HG02840 (cell line): ENCODE measurements around the gene ZMYND10.

Experiments
- ATAC-seq: cut with Tn5 transposase; IDR thresholded peaks from one replicate; pipeline ENCODE4 v1.9.1; 2021; ENCODE audit warnings: mild to moderate bottlenecking, moderate library complexity, moderate number of reproducible peaks; ENCODE audit not compliant: unreplicated experiment, low FRiP score

ZMYND10 gene

DNA sequence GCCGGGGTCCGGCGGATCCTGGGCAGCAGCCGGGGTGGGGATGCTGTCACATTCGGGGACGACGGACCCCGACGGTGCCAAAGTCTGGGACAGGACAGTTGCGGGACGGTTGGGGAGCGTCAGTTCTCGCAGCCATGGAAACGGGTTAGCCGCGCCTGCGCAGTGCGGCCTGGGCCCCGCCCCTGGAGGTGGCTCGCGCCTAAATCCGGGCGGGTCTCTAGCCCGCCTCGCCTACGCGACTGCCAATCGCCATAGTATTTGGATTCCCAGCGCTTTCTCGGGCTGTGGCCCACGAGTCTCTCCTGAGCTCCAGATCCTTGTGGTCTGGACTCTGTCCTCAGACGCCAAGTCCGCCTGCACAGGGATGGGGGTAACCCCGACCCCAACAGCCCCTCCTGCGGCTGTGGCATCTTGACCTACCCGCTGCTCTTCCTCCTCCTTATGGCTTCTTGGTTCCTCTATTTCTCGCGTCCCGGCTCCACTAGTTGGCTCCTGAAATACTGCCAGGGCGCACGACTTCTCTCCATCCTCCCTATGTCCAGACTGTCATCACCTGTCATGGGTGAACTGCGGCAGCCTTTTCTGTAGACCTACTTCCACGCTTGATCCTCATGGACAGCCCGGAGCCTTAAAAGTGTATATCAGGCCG lies at the start of gene ZMYND10:
ZMYND10 (minus strand) TSS at position 147 of the 649 bp plus-strand sequence. CDS start 153 bp downstream, outside the sequence.
- no peak for ATAC-seq

DNA sequence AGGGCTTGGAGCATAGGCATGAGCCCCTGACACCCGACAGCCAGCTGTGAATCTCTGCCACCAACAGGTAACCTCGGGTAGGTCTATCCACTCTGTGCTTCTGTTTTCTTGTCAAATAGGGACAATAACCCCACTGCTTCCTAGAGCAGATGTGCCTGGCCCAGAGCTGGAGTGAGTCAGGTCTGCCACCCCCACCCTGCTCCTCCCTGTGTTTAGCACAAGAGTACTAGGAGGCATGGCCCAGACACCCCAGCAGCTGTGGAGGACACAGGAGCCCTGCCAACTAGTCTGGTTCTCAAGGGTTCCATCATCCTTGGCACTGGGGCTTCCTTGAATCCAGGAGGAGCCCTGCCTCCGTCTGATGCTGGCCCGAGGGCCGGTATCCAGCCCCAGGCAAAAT lies 47.5 kb upstream of the ZMYND10 start:
- ATAC-seq = no peak

DNA sequence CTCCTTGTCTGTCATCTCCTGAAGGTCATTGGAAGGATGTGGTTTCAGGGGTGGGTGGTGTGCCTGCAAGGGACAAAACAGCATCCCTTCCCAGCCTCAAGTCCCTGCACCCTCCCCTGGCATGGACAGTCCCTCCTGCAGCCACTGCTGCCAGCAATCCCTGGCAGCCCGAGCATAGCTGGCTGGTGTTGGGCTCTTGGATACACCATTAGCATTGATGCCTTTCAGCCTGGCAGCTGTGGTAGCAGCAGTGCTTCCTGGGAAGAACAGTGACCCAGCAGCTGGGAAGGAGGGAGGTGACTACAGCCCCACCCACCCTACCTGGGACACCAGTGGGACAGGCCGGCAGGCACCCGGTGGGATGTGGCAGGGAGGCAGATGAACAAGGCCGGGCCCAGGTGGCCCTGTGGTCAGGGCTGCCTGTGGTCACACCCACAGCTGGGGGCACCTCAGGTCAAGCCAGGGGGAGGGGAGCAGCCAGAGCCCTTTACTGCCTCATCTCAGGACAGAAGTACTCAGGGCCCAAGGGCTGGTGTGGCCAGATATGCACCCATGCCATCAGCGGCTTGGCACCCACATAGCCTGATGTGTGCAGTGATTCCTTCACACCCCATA lies 46.7 kb upstream of the ZMYND10 start:
- ATAC-seq = no peak

DNA sequence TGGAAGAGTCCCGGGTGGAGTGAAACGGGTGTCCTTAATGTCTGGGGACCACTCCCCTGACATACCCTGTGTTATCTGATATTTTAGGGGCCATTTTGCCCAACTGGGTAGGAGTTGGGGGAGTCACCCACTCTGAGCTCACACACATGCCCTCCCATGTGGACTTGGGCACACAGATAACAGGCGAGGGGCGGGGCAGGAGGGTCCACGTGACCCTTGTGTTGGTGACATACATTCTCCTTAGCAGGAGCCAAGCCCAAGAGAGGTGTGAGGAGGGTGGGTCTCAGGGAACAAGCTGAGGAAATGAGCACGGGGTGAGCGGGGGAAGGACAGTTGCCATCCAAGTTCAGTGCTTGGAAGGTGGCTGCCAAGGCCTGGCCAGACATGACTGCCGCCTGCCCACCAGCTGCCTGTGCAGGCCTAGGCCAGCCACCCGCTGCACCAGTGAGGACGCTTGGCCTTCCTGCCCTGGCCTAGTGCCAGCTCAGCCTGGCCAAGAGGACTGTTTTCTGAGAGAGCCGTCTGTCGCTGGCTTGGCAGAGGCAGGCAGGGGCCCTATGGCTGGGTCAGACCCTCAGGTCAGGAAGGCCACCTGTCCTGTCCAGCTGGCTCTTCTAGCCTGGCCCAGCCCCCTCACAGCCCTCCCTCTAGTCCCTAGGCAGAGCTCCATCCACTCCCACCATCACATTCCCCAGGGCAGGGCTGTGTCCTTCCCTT lies 45.1 kb upstream of the ZMYND10 start:
- ATAC-seq = no peak

DNA sequence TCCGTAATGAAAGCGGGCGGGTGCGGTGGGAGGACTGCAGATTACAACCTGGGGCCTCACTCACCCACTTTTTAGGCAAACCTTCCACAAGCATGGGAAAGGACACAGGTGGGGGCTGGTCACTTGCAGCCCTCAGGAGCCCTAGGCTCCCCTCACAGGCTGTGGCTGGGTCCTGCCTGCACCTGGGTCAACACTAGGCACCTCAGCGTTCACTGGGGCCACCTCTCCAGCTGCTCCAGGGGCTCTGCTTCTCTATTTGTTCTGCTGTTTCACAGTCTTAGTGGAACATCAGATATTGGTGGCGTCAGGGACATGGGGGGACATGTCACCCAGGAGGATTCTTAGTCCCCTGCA lies 43.9 kb upstream of the ZMYND10 start:
- no peak for ATAC-seq

DNA sequence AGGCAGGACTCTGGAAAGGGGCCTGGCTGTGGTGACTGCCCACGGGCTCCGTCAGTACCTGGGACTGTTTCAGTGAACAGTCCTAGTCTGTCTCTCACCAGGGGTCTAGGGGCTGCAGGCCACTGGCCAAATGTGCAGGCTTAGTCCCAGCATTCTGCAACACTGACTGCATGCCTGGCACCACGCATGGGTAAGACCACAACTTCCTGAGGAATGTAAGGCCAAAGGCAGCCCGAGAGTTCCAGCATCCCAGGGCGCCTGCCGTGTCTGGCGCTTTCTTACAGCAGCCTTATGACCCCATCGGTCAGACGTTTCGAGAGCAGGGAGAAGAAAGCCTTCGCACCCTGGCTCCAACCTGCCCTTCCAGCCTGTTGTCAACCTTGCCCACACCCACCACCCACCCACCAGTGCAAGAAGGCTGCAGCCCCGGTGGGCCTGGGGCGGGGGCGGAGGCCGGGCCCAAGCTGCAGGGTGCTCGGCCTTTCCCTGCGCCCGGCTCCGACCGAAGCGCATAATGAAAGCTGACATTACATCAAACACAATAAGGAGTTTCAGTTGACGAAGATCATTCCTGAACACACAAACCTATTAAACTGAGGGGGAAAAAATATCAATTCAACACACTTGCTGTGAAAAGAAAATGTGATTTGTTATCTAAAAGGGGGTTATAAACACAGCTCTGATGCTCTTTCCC lies 43.3 kb upstream of the ZMYND10 start:
- ATAC-seq = no peak

DNA sequence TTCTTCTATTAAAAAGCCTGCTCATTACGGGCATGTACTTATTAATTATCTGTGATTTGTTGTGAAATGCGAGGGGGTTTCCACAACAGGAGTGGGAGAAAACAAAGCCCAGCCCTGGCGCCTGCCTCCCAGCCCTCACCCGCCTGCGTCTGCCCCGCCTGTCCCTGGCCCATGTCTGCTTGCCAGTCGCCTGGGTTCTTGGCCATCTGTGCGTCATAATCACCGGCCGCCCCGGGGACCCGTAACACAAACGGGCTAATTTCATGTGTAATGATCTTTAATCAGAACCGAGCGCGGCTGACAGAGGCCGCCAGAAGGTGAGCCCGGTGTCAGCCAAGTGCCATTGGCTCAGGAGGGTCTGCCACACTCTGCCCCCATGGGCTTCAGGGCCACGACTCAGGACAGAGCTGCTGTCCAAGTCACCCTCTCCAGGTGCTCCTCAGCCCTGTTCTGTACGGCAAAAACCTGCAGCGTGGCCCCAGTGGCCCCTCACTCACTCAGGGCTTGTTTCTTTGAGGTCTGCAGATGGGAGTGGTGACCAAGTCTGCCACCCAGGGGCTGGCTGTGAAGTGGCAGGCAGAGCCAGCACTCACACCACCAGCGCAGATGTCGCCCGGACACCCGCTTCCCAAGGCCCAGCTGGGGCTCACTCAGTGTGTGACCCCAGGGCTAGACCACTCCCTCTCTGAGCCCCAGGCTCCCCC lies 42.6 kb upstream of the ZMYND10 start:
- ATAC-seq = no peak

DNA sequence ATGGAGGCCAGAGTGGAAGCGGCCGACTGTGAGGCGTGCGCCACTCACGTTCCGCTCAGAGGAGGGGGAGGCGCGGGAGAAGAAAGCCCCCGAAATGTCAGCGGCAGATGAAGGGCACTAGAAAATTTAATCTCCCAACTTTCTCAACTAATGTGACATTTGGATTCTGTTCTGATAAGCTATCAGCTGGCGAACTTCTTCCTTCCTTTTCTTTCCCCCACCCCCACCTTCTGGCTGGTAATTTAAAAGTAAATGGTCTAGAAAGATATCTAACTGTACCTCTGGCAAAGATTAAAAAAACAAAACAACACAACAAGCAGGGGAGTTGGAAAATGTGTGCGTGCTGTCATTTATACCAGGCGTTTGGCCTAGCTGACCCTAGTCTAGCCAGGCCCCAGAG lies 40.2 kb upstream of the ZMYND10 start:
- ATAC-seq = no peak

DNA sequence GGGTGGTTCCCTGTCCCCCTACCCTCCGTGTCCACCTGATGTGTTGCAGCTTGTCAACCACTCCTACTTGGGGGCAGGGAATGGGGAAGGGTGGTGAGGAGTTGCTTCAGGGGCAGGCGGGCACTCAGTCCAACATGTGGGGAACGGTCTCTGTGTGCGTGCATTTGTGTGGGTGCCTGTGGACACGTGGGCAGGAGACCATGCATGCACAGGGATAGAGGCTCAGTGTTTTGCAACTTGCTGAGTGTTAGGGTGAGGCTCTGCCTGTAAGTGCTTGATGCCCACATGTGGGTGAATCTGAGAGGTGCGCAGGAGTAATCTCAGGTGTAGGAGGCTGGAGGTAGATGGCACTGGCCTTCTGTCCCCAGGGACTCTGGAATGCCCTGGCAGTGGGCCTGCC lies 38.2 kb upstream of the ZMYND10 start:
- no peak for ATAC-seq

DNA sequence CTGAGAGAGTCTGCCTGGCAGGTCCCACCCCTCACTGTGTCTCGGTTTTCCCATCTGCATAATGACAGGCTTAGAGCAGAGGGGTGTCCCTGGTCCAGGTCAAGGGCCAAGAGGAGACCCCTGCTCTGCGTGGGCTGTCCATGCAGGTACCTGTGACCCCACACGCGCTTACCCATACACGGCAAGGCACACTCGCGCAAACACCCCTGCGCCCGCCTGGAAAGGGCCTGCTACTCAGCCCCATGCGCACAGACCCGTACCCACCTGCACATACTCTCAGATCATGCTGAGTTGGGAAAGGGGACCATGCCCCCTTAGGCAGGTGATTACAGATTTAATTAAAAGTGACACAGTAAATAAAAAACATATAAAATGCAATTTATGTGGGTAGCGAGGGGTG lies 37.2 kb upstream of the ZMYND10 start:
- ATAC-seq = no peak

DNA sequence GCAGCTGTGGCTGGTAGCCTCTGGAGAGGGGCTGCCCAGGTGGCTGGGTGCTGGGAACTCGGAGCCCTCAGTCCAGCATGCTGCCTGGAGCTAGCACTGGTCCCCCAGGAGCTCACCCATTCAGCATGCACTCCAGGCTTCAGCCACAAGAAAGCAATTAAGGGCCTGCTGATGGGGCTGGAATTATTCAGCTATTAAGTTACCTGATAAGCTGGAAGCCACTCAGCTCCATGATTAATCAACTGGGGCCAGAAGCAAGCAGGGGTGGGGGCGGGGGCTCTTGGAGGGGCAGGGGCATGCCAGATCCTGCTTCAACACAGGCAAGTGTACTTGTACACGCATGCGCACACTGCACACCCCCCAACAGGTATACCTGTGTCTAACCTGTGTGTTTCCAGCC lies 35.9 kb upstream of the ZMYND10 start:
- ATAC-seq = no peak

DNA sequence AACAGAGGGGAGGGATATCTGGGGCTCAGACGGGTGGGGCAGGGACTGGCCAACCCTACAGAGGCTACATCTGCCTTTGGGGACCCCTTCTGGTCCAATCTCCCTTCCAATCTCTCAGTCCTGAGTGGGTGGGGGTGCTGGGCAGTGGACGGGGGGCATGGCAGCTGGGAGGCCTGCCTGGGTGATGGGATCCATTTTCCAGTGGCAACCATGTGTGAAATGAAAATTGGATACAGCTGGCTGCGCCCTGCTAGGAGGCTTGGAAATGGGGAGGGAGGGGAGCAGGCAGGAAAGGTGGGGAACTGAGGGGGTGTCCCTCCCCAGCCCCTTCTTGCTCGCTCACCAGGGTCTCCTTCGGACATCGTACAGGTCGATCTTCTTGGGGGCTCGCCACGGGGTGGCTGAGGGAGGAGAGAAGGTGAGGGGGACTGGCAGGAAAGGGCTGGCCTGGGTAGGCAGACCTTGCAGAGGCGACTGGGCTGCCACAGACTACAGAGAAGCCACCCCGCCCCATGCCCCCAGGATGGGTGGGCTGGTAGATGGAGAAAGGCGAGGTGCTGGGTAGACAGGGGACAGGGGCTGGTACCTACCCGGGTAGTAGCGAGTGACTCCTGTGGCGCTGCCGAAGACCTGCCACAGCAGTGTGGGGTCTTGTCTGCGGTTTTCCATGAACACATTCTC lies 35.0 kb upstream of the ZMYND10 start:
- no peak for ATAC-seq

DNA sequence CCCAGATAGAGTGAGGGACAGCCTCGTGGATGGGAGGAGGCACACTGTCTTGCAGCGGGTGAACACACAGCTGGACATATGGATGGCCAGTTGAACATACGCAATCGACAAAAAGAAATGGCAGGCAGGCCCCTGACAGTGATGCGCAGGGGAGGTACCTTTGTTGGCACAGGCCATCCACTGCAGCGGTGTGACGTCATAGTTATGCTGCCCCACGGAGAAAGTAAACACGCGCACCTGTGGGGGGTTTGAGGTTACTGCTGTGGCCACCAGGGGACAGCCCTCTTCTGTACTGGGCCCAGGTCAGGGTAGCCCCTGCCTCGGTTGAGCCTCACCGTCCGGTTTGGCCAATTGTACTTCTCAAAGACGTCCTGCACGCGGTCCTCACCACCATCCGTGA lies 33.2 kb upstream of the ZMYND10 start:
- no peak for ATAC-seq

DNA sequence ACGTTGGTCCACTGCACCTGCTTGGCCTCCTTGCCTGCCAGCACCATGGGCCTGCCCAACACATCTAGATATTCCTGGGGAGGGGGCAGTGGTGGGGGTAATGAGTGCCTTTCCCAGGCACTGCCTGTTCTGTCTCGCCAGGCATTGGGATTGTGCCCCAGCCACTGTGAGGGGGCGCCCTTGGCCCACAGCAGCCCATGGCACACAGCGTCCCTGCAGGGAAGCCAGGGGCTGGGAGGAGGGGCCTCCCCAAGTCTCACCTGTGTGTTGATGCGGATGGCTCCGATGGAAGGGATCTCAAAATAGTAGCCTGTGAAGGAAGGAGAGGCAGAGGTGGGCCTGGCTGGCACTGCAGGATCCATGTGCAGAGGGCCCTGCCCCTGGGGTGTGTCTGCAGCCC lies 32.5 kb upstream of the ZMYND10 start:
- no peak for ATAC-seq

DNA sequence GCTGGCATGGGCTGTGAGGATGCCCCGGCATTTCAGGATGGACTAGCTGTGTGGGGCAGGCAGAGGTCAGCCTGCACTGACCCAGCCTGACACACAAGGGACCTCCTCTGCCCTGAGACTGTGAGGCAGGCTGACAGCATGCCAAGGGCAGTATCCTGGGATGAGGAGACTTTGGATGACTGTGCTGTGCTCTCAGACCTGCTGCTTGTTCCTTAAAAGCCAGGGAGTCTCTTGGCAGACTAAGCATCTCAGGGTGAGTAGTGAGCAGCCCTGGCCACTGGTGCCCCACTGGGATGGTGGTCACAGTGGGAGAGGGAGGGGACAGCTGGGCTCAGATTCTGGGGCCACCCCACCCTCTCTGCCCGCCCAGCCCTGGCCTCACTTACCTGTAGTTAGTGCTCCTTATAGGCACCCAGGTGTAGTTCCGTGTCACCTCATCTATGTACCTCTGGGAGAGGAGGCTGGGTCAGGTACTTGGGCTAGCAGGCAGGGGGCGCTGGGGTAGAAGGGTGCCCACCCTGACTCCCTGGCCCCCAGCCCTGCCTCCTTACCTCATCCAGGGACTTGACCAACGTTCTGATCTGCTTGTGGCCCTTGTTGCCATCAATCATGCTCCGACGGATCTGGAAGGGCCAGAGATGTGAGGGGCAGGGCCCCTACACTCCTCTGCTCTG lies 29.9 kb upstream of the ZMYND10 start:
- ATAC-seq = no peak

DNA sequence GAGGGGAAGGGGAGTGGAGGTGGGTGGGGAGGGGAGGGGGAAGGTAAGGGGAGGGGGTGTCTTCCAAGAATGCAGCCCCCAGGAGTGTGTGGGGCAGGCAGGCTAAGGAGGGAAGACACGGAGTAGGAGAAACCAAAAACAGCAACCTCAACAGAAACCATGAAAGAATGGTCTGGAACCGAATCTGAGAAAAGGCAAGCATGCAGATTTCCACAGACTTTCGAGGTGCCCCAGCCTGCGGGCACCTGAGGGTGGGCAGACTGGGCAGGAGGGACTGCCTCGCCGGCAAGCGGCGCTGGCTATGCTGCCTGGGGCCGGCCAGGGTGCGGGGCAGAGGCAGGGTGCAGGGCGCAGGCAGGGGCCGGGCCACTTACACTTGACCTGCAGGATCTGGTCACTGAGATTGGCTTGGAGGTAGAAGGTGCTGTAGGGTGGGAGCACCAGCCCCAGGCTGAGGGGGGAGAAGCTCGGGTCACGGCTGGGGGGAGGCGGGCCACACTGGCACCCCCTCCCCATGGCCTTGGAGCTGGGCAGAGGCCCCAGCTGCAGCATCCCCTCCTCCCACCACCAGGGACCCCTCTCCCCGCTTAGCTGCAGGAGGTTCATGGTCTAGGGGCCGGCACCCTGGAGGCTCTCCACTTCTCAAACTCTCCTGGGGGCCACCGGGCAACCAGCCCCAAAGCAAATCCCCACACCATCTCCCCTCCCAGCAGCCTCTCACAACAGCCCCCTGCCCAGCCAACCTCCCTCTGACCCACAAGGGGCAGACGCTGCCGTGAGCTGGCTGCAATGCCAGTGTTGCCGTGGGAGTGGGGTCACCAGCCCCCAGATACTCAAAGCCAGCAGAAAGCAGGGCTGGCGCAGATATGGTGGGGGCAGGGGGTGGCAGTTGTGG lies 29.1 kb upstream of the ZMYND10 start:
- ATAC-seq = no peak

DNA sequence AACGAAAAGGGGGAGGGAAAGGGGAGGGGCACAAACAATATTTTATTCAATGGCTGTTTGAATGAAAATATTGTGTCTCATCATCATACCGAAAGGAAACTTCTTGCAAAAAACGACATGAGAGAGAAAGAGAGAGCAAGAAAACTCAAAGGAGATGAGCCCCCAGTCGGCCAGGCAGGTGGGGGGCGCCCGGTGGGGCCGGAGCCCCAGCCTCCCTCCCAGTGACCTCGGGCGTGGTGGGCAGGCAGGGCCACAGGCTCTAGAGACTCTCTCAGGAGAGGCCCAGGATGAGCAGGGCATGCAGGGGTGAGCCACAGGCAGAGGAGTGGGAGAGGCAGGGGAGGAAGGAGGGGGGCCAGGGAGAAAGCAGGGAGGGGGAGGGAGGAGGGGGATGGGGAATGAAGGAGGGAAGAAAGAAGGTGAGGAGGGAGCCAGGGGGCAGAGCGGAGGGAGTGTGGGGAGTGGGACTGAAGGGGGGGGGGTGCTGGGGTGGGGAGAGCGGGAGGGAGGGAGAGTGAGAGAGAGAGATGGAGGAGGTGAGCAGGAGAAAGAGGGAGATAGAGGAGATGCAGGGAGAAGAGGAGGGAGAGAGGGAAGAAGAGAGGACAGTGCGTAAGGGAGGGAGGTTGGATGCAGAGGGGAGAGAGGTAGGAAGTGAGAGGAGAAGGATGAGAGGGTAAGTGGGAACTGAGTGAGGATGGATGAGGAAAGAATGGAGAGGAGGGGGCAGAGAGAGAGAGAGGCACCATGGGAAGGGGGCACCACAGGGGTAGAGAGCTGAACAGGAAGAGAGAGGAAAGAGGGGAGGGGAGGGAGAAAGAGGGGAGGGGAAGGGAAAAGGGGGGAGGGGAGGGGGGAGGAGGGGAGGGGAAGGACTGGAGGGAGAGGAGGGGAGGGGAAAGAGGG lies 27.9 kb upstream of the ZMYND10 start:
- no peak for ATAC-seq

DNA sequence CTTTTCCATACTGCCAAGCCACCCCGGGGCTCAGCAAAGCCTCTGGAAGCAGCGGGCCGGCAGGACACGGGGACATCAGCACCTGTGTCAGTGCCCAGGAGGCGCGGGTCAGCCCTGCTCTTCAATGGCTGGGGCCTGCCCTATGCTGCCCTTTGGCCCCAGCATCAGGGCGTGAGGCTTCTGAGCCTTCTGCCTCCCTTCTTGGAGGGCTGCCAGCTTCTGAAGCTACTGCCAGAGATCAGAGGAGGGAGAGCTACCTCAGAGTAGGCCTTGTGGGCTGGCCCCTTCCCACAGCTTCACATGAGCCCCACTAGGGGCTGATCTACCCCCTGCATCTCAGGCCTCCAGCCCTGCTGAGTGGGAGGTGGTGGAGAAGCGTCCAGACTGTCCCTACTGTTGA lies 26.8 kb upstream of the ZMYND10 start:
- no peak for ATAC-seq
